ENCODE results near the gene TAP1.

DNA sequence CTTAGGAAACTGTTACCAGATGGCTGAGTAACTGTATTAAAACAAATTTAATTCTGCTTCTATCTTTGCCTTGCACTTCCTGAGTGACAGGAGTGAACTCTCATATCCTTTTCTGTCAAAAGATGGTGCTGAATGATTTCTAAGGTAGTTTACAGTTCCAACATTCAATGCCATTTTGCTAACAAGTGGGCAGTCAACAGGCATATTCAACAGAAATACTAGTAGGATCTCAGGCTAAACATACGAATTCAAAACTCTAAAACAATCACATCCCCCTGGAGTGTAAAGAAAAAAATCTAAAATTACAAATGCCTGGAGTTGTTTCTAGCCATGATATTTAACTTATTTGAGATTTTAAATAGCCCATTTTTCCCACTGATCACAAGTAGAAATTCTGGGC lies 7.2 kb upstream of the TAP1 start:
- TF ChIP-seq, protein P1, sequence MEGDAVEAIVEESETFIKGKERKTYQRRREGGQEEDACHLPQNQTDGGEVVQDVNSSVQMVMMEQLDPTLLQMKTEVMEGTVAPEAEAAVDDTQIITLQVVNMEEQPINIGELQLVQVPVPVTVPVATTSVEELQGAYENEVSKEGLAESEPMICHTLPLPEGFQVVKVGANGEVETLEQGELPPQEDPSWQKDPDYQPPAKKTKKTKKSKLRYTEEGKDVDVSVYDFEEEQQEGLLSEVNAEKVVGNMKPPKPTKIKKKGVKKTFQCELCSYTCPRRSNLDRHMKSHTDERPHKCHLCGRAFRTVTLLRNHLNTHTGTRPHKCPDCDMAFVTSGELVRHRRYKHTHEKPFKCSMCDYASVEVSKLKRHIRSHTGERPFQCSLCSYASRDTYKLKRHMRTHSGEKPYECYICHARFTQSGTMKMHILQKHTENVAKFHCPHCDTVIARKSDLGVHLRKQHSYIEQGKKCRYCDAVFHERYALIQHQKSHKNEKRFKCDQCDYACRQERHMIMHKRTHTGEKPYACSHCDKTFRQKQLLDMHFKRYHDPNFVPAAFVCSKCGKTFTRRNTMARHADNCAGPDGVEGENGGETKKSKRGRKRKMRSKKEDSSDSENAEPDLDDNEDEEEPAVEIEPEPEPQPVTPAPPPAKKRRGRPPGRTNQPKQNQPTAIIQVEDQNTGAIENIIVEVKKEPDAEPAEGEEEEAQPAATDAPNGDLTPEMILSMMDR (IDR thresholded peaks at IDR 0.05): no peak
- no peak for TF ChIP-seq POLR2AphosphoS5 (IDR thresholded peaks at IDR 0.05)
